Neural progenitor cell (in vitro differentiated cells): Measurements from ENCODE around the gene TFDP1.

Experiments
- CTCF ChIP-seq: fragments of 200-600 bp; sonication (generic); IDR thresholded peaks from 2 replicates; pipeline ENCODE4 v1.5.1; 2017; ENCODE audit warnings: antibody characterized with exemption, mild to moderate bottlenecking
- EZH2 ChIP-seq: fragments of 200-600 bp; sonication (generic); IDR thresholded peaks from 2 replicates; pipeline ENCODE4 v1.6.1; 2017; ENCODE audit warnings: antibody characterized with exemption, mild to moderate bottlenecking, moderate library complexity

DNA sequence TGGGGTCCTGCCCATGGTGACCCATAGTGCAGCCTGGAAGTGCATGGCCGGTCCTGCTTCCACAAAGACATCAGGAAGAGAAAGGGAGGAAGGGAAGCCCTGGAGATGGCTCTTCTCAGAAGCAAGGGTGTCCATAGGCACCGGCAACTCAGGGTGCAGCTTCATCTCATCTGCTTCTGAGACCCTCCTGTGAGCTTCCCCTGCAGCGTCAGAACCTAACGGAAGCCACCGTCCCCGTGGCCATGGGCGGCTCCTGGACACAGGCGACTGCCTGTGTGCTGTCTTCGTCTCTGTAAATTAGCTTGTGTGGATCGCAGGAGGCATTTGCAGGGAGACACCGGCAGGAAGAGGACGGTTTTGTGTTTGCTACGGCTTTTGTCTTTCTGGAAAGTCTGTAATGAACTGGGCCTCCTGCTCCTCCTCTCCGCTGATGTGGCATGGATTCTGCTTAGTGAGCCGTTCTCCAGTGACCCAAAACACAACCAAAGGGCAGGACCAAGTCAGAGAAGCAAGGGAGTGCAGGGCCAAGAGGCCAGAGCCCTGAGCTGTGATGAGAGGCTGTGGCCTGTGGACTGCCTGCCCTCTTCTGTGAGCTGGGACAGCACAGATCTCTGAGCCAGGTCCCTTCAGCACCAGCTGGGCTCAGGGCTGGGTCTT, 70.9 kb downstream of the TFDP1 start:
- TF ChIP-seq CTCF (no peak), EZH2 (no peak)
